HEK293 (cell line): ENCODE results near the gene SYNPO2.

Source experiments
- CTCF ChIA-PET: fragments of 350-600 bp; formaldehyde crosslinking; extraction: SDS; loops from one replicate; lab custom pipeline; 2021; ENCODE audit warnings: antibody characterized with exemption; lab: Yijun Ruan, JAX
- POLR2A ChIA-PET: fragments of 300-600 bp; formaldehyde crosslinking; extraction: SDS; loops from one replicate; lab custom pipeline; 2020; ENCODE audit warnings: antibody characterized with exemption, inconsistent platforms; lab: Yijun Ruan, JAX
- H3K27ac ChIP-seq: fragments of 200-500 bp; sonication (Bioruptor generic); 2 replicates; pipeline ENCODE4 v1.5.1; 2014; ENCODE audit warnings: low read depth, low read length, control low read depth, inconsistent platforms; ENCODE audit errors: extremely low read depth
- H3K36me3 ChIP-seq, 2 experiments: fragments of 200-500 bp in 1 of 2; sonication (Bioruptor generic) in 1 of 2; 1 replicate in 1 of 2; 2 replicates in 1 of 2; pipeline ENCODE4 v1.5.1; 2014 to 2017; ENCODE audit warnings: inconsistent platforms in 2 of 2, low read length in 2 of 2; ENCODE audit not compliant: control insufficient read depth in 2 of 2, insufficient read depth in 1 of 2
- H3K4me1 ChIP-seq: fragments of 200-500 bp; sonication (Bioruptor generic); 2 replicates; pipeline ENCODE4 v1.5.1; 2014; ENCODE audit warnings: mild to moderate bottlenecking, low read length, inconsistent platforms; ENCODE audit not compliant: control insufficient read depth, insufficient read depth
- H3K4me3 ChIP-seq: 2 replicates; pipeline ENCODE4 v1.5.1; 2011; ENCODE audit warnings: low read depth, mild to moderate bottlenecking, control low read depth, low read length, moderate library complexity
- H3K9me3 ChIP-seq: fragments of 200-500 bp; sonication (Bioruptor generic); 2 replicates; pipeline ENCODE4 v1.5.1; 2014; ENCODE audit warnings: low read depth, low read length, inconsistent platforms; ENCODE audit not compliant: control insufficient read depth, insufficient read depth
- EGR2 ChIP-seq: fragments of 450-650 bp; formaldehyde crosslinking; IDR thresholded peaks from 2 replicates; pipeline ENCODE4 v1.5.1; 2016; ENCODE audit warnings: low read depth, missing biosample characterization, missing genetic modification characterization
- GLI2 ChIP-seq: fragments of 450-650 bp; formaldehyde crosslinking; IDR thresholded peaks from 2 replicates; pipeline ENCODE4; 2017; ENCODE audit warnings: missing biosample characterization, missing genetic modification characterization, low read depth, borderline replicate concordance
- KLF7 ChIP-seq: fragments of 450-650 bp; formaldehyde crosslinking; IDR thresholded peaks from 2 replicates; pipeline ENCODE4 v1.5.1; 2016; ENCODE audit warnings: missing biosample characterization, missing genetic modification characterization, borderline replicate concordance
- YY2 ChIP-seq: fragments of 450-650 bp; formaldehyde crosslinking; IDR thresholded peaks from 2 replicates; pipeline ENCODE4 v1.5.1; 2016; ENCODE audit warnings: missing biosample characterization, missing genetic modification characterization
- ZFP41 ChIP-seq: fragments of 450-650 bp; formaldehyde crosslinking; IDR thresholded peaks from 2 replicates; pipeline ENCODE4 v1.5.1; 2016; ENCODE audit warnings: missing biosample characterization, missing genetic modification characterization, borderline replicate concordance
- ZNF138 ChIP-seq: fragments of 450-650 bp; formaldehyde crosslinking; IDR thresholded peaks from 2 replicates; pipeline ENCODE4 v1.5.1; 2016; ENCODE audit warnings: missing biosample characterization, missing genetic modification characterization, borderline replicate concordance
- ZNF335 ChIP-seq: fragments of 450-650 bp; formaldehyde crosslinking; conservative IDR thresholded peaks from 2 replicates; pipeline ENCODE4 v1.5.1; 2016; ENCODE audit warnings: missing biosample characterization, missing genetic modification characterization
- ZNF366 ChIP-seq: fragments of 450-650 bp; formaldehyde crosslinking; conservative IDR thresholded peaks from 2 replicates; pipeline ENCODE4 v1.5.1; 2016; ENCODE audit warnings: missing biosample characterization, missing genetic modification characterization
- ZNF549 ChIP-seq: fragments of 450-650 bp; IDR thresholded peaks from 2 replicates; pipeline ENCODE4 v1.5.1; 2018; ENCODE audit warnings: missing biosample characterization, missing genetic modification characterization, mild to moderate bottlenecking, inconsistent platforms, moderate library complexity
- ZNF585B ChIP-seq: fragments of 450-650 bp; formaldehyde crosslinking; IDR thresholded peaks from 2 replicates; pipeline ENCODE4 v1.5.1; 2016; ENCODE audit warnings: missing biosample characterization, missing genetic modification characterization
- ZNF654 ChIP-seq: fragments of 450-650 bp; formaldehyde crosslinking; IDR thresholded peaks from 2 replicates; pipeline ENCODE4 v1.5.1; 2016; ENCODE audit warnings: low read depth, missing biosample characterization, missing genetic modification characterization
- ZNF830 ChIP-seq: fragments of 450-650 bp; IDR thresholded peaks from 2 replicates; pipeline ENCODE4 v1.5.0; 2018; ENCODE audit warnings: missing biosample characterization, missing genetic modification characterization, low read depth, mild to moderate bottlenecking, moderate library complexity
- ZNF843 ChIP-seq: fragments of 450-650 bp; formaldehyde crosslinking; IDR thresholded peaks from 2 replicates; pipeline ENCODE4 v1.5.1; 2016; ENCODE audit warnings: missing biosample characterization, missing genetic modification characterization
- TF ChIP-seq, protein P1 (sequence below): fragments of 450-650 bp; formaldehyde crosslinking; conservative IDR thresholded peaks from 2 replicates; pipeline ENCODE4 v1.5.1; 2016; ENCODE audit warnings: low read depth, missing biosample characterization, missing genetic modification characterization
- TF ChIP-seq, protein P2 (sequence below): fragments of 450-650 bp; formaldehyde crosslinking; IDR thresholded peaks from 2 replicates; pipeline ENCODE4 v1.5.1; 2016; ENCODE audit warnings: missing biosample characterization, missing genetic modification characterization
- TF ChIP-seq, protein P3 (sequence below): fragments of 450-650 bp; formaldehyde crosslinking; IDR thresholded peaks from 2 replicates; pipeline ENCODE4 v1.5.1; 2016; ENCODE audit warnings: missing biosample characterization, missing genetic modification characterization
- TF ChIP-seq, protein P4 (sequence below): fragments of 450-650 bp; formaldehyde crosslinking; IDR thresholded peaks from 2 replicates; pipeline ENCODE4 v1.5.1; 2016; ENCODE audit warnings: missing biosample characterization, missing genetic modification characterization
- TF ChIP-seq, protein P5 (sequence below): fragments of 450-650 bp; formaldehyde crosslinking; IDR thresholded peaks from 2 replicates; pipeline ENCODE4 v1.5.1; 2016; ENCODE audit warnings: missing biosample characterization, missing genetic modification characterization, borderline replicate concordance

Gene SYNPO2

DNA sequence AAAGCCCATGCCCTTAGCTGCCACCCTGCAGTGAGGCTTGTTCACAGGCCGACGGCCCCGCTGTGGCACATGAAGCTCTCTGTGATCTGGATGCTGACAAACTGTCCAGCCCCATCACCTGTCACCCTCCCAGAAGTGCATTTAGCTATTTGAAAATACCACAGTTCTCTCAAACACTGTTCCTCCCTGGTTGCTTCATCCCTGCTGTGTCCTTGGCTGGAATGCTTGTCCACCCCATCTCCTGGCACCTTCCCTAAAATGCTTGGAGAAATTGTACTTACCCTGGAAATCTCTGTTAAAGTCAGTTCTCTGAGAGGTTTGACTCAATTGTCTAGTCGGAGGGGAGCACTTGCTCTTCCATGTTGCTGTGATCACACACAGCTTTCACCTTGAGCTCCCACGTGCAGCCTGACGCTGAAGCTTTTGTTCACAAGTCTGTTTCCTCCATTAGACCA lies 10.1 kb downstream of the SYNPO2 start (continued):
- TF ChIP-seq, protein P1, sequence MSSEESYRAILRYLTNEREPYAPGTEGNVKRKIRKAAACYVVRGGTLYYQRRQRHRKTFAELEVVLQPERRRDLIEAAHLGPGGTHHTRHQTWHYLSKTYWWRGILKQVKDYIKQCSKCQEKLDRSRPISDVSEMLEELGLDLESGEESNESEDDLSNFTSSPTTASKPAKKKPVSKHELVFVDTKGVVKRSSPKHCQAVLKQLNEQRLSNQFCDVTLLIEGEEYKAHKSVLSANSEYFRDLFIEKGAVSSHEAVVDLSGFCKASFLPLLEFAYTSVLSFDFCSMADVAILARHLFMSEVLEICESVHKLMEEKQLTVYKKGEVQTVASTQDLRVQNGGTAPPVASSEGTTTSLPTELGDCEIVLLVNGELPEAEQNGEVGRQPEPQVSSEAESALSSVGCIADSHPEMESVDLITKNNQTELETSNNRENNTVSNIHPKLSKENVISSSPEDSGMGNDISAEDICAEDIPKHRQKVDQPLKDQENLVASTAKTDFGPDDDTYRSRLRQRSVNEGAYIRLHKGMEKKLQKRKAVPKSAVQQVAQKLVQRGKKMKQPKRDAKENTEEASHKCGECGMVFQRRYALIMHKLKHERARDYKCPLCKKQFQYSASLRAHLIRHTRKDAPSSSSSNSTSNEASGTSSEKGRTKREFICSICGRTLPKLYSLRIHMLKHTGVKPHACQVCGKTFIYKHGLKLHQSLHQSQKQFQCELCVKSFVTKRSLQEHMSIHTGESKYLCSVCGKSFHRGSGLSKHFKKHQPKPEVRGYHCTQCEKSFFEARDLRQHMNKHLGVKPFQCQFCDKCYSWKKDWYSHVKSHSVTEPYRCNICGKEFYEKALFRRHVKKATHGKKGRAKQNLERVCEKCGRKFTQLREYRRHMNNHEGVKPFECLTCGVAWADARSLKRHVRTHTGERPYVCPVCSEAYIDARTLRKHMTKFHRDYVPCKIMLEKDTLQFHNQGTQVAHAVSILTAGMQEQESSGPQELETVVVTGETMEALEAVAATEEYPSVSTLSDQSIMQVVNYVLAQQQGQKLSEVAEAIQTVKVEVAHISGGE (tag by site-specific recombination): no peak
- TF ChIP-seq ZNF585B (tag by site-specific recombination): no peak
- no peak for TF ChIP-seq YY2 (tag by site-specific recombination)
- no peak for TF ChIP-seq ZNF654
- no peak for TF ChIP-seq ZNF843 (tag by site-specific recombination)
- TF ChIP-seq, protein P2, sequence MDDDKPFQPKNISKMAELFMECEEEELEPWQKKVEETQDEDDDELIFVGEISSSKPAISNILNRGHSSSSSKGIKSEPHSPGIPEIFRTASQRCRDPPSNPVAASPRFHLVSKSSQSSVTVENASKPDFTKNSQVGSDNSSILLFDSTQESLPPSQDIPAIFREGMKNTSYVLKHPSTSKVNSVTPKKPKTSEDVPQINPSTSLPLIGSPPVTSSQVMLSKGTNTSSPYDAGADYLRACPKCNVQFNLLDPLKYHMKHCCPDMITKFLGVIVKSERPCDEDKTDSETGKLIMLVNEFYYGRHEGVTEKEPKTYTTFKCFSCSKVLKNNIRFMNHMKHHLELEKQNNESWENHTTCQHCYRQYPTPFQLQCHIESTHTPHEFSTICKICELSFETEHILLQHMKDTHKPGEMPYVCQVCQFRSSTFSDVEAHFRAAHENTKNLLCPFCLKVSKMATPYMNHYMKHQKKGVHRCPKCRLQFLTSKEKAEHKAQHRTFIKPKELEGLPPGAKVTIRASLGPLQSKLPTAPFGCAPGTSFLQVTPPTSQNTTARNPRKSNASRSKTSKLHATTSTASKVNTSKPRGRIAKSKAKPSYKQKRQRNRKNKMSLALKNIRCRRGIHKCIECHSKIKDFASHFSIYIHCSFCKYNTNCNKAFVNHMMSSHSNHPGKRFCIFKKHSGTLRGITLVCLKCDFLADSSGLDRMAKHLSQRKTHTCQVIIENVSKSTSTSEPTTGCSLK (tag by site-specific recombination): no peak
- no peak for TF ChIP-seq ZNF366
- TF ChIP-seq GLI2: no peak
- TF ChIP-seq ZFP41: no peak

DNA sequence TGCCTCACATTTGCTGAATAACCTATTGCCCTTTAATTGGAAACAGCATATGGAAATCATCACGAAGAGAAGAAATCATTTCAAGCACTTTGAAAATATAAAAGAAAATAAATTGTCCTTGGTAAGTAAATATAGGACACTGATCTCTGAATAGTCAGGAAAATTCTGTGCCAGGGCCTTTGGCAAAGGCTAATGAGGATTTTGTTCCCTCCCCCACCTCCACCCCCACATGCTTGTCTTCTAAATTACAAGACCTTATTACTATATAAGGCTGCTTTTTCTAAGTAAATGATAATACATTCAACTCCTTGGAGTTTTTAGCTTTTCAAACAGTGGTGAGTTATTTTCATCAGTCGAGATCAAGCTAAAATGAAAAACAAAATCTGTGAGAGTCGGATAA lies 15.8 kb downstream of the SYNPO2 start:
- H3K4me3 ChIP-seq: no peak overlapping the region
- H3K9me3 ChIP-seq: no peaks in the 10 kb centered on the region
- H3K27ac ChIP-seq: no peak overlapping the region
- POLR2A ChIA-PET: no interaction called here
- H3K36me3 ChIP-seq: no peaks in the 10 kb centered on the region
- CTCF ChIA-PET: interaction anchor here (1.3 kb wide), 1 partner anchor 132 kb away, joined by 4 read pairs; no protein-coding TSS in a partner anchor
- H3K4me1 ChIP-seq: no peaks in the 10 kb centered on the region
- no peak for TF ChIP-seq ZNF335
- TF ChIP-seq, protein P3, sequence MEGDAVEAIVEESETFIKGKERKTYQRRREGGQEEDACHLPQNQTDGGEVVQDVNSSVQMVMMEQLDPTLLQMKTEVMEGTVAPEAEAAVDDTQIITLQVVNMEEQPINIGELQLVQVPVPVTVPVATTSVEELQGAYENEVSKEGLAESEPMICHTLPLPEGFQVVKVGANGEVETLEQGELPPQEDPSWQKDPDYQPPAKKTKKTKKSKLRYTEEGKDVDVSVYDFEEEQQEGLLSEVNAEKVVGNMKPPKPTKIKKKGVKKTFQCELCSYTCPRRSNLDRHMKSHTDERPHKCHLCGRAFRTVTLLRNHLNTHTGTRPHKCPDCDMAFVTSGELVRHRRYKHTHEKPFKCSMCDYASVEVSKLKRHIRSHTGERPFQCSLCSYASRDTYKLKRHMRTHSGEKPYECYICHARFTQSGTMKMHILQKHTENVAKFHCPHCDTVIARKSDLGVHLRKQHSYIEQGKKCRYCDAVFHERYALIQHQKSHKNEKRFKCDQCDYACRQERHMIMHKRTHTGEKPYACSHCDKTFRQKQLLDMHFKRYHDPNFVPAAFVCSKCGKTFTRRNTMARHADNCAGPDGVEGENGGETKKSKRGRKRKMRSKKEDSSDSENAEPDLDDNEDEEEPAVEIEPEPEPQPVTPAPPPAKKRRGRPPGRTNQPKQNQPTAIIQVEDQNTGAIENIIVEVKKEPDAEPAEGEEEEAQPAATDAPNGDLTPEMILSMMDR (tag by site-specific recombination): no peak
- TF ChIP-seq, protein P4, sequence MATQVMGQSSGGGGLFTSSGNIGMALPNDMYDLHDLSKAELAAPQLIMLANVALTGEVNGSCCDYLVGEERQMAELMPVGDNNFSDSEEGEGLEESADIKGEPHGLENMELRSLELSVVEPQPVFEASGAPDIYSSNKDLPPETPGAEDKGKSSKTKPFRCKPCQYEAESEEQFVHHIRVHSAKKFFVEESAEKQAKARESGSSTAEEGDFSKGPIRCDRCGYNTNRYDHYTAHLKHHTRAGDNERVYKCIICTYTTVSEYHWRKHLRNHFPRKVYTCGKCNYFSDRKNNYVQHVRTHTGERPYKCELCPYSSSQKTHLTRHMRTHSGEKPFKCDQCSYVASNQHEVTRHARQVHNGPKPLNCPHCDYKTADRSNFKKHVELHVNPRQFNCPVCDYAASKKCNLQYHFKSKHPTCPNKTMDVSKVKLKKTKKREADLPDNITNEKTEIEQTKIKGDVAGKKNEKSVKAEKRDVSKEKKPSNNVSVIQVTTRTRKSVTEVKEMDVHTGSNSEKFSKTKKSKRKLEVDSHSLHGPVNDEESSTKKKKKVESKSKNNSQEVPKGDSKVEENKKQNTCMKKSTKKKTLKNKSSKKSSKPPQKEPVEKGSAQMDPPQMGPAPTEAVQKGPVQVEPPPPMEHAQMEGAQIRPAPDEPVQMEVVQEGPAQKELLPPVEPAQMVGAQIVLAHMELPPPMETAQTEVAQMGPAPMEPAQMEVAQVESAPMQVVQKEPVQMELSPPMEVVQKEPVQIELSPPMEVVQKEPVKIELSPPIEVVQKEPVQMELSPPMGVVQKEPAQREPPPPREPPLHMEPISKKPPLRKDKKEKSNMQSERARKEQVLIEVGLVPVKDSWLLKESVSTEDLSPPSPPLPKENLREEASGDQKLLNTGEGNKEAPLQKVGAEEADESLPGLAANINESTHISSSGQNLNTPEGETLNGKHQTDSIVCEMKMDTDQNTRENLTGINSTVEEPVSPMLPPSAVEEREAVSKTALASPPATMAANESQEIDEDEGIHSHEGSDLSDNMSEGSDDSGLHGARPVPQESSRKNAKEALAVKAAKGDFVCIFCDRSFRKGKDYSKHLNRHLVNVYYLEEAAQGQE: no peak
- TF ChIP-seq, protein P5, sequence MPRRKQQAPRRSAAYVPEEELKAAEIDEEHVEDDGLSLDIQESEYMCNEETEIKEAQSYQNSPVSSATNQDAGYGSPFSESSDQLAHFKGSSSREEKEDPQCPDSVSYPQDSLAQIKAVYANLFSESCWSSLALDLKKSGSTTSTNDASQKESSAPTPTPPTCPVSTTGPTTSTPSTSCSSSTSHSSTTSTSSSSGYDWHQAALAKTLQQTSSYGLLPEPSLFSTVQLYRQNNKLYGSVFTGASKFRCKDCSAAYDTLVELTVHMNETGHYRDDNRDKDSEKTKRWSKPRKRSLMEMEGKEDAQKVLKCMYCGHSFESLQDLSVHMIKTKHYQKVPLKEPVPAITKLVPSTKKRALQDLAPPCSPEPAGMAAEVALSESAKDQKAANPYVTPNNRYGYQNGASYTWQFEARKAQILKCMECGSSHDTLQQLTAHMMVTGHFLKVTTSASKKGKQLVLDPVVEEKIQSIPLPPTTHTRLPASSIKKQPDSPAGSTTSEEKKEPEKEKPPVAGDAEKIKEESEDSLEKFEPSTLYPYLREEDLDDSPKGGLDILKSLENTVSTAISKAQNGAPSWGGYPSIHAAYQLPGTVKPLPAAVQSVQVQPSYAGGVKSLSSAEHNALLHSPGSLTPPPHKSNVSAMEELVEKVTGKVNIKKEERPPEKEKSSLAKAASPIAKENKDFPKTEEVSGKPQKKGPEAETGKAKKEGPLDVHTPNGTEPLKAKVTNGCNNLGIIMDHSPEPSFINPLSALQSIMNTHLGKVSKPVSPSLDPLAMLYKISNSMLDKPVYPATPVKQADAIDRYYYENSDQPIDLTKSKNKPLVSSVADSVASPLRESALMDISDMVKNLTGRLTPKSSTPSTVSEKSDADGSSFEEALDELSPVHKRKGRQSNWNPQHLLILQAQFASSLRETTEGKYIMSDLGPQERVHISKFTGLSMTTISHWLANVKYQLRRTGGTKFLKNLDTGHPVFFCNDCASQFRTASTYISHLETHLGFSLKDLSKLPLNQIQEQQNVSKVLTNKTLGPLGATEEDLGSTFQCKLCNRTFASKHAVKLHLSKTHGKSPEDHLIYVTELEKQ (tag by site-specific recombination): no peak
- TF ChIP-seq ZNF549 (tag by site-specific recombination): no peak
- TF ChIP-seq KLF7 (tag by site-specific recombination): no peak
- TF ChIP-seq EGR2 (tag by site-specific recombination): no peak
- no peak for TF ChIP-seq ZNF138
- TF ChIP-seq ZNF830: no peak
